HUES64 (cell line): ENCODE data around the gene PRELID3B.

ENCODE experiments used
- H3K27ac ChIP-seq: 2 replicates; pipeline ENCODE4 v1.7.0; 2013; ENCODE audit warnings: low read depth, low read length, inconsistent platforms
- H3K27me3 ChIP-seq: 2 replicates; pipeline ENCODE4 v1.6.1; 2013; ENCODE audit warnings: mild to moderate bottlenecking, low read length; ENCODE audit not compliant: insufficient read depth
- H3K36me3 ChIP-seq: 2 replicates; pipeline ENCODE4 v1.6.1; 2013; ENCODE audit warnings: mild to moderate bottlenecking, low read length; ENCODE audit not compliant: insufficient read depth
- H3K4me1 ChIP-seq: 2 replicates; pipeline ENCODE4 v1.6.1; 2013; ENCODE audit warnings: mild to moderate bottlenecking, low read length, moderate library complexity; ENCODE audit not compliant: insufficient read depth
- H3K4me3 ChIP-seq: 2 replicates; pipeline ENCODE4 v1.5.1; 2013; ENCODE audit warnings: mild to moderate bottlenecking, low read length, moderate library complexity
- H3K9ac ChIP-seq: 2 replicates; pipeline ENCODE4 v1.6.1; 2013; ENCODE audit warnings: mild to moderate bottlenecking, low read depth, low read length
- H3K9me3 ChIP-seq: 2 replicates; pipeline ENCODE4 v1.6.1; 2013; ENCODE audit warnings: low read depth, low read length; ENCODE audit not compliant: insufficient read depth
- WGBS: fragments of 150-250, 120-280 bp; methylation state at CpG from one replicate; pipeline ENCODE4 v1.1.7; 2013; ENCODE audit warnings: missing lambda C conversion rate; 5-methylcytosine and 5-hydroxymethylcytosine counted together

PRELID3B gene

DNA sequence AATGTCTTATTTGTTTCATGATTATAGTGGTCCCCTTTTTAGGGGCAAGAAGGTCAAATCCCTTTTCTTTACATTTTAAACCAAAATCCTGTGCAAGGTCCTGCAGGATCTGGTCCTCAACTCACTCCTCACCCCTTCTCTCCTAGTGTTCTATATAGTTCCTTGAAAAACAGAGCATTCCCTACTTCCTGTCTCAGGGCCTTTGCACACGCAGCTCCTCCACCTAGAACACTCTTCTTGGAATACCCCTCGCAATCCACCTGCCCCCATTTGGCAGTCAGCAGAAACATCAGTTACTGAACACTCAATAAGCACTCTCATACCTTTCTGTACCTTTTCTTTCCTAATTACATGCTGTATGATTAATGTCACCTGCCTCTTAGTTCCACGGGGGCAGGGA lies 7.2 kb downstream of the PRELID3B start:
- peaks cover 59% of the 10 kb centered on the region for H3K36me3 ChIP-seq

GRCh38 chr20:59033616-59034165 lies 8.9 kb downstream of the PRELID3B start:
- H3K9me3 ChIP-seq = no peaks in the 10 kb centered on the region
- no peak overlapping the region for H3K4me3 ChIP-seq
- peaks cover 33% of the 10 kb centered on the region for H3K27me3 ChIP-seq
- H3K27ac ChIP-seq = no peak overlapping the region
- H3K4me1 ChIP-seq = peaks cover 17% of the 10 kb centered on the region
- H3K9ac ChIP-seq = no peak overlapping the region
- WGBS = 91% methylated on average over 2 of the region's 2 CpGs
- H3K36me3 ChIP-seq = peaks cover 75% of the 10 kb centered on the region

More for the DNA sequence above, 7.2 kb downstream of the PRELID3B start:
- H3K27me3 ChIP-seq = peaks cover 16% of the 10 kb centered on the region
- no peak overlapping the region for H3K27ac ChIP-seq
- no peak overlapping the region for H3K4me3 ChIP-seq
- peaks cover 8% of the 10 kb centered on the region; the same call in 1 of the 2 replicates for H3K4me1 ChIP-seq
- H3K9ac ChIP-seq = no peak overlapping the region
- WGBS = 95% methylated on average over 3 of the region's 3 CpGs
- H3K9me3 ChIP-seq = no peaks in the 10 kb centered on the region

GRCh38 chr20:59033093-59033492 lies 9.5 kb downstream of the PRELID3B start:
- H3K4me1 ChIP-seq = peaks cover 17% of the 10 kb centered on the region
- peak overlapping the region; percentile 55; the same call in 1 of the 2 replicates for H3K9ac ChIP-seq
- no peak overlapping the region for H3K27ac ChIP-seq
- WGBS = no CpG with 5 or more reads among the region's 1 CpG
- peaks cover 77% of the 10 kb centered on the region for H3K36me3 ChIP-seq
- H3K27me3 ChIP-seq = peaks cover 39% of the 10 kb centered on the region
- H3K4me3 ChIP-seq = peak overlapping the region; percentile 96
- no peaks in the 10 kb centered on the region for H3K9me3 ChIP-seq

DNA sequence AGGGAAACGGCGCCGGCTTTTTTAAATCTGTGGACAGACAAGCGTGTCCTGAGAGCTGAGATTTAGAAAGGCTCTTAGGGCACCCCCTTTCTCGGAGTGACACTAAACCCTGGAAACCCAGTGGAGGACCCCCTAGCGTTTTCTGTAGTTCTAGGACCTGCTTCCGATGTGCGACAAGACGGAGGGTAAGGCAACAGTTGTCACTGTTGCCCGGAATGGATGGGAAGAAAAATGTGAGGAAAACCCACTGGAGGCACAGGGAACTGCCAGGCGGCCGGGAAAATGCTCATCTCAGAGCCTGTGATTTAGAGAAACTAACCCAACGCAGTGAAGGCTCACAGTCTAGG lies 9.9 kb downstream of the PRELID3B start:
- Histone ChIP-seq H3K4me1 (peaks cover 17% of the 10 kb centered on the region), H3K9ac (peak overlapping the region; percentile 55), H3K27ac (0 out of 2 replicates have a peak overlapping the region, but pooled peaks have one; percentile 12), H3K27me3 (peaks cover 43% of the 10 kb centered on the region), H3K9me3 (no peaks in the 10 kb centered on the region), H3K36me3 (peaks cover 77% of the 10 kb centered on the region), H3K4me3 (peak overlapping the region; percentile 96)
- 4% methylated on average over 13 of the region's 13 CpGs for WGBS

- Histone ChIP-seq H3K27me3 (peaks cover 48% of the 10 kb centered on the region), H3K36me3 (peaks cover 75% of the 10 kb centered on the region), H3K9ac (peak within 1 kb of the TSS; percentile 95), H3K4me3 (peak within 1 kb of the TSS; percentile 96), H3K4me1 (peaks cover 17% of the 10 kb centered on the region), H3K27ac (peak within 1 kb of the TSS; percentile 68; the same call in 1 of the 2 replicates), H3K9me3 (no peaks in the 10 kb centered on the region)
- WGBS = under 1% methylated on average over 86 of the region's 86 CpGs
Observed at GRCh38 chr20:59032023-59032712, 10.4 kb downstream of the PRELID3B start, which contains the start of gene ATP5F1E. TSS of gene ATP5F1E (minus strand) at chr20:59032335. CDS start at chr20:59032251, 84 bp downstream.

DNA sequence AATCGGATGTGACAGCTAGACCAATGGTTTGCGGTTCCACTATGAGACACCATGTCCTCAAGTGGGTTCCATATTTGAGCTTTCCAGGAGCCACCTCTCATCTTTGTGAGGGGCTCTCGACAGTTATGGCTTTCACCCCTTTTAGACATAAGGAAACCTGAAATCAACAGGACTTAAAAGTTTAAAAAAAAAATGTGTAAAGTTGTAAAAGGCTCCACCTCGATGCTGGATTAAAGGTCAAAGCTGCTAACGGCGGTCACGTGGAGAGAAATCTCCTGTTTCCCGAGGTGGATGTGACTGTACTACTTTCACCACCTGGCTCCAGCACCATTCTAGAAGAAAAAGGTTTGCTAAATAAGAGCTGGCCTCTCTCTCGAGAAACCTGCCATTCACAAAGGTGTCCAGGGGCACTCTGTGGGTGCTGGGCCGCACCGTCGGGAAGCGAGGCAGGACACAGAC lies 11.0 kb downstream of the PRELID3B start:
- 28% methylated on average over 13 of the region's 13 CpGs for WGBS
- Histone ChIP-seq H3K27me3 (peaks cover 54% of the 10 kb centered on the region), H3K9me3 (no peaks in the 10 kb centered on the region), H3K9ac (peak overlapping the region; percentile 95), H3K4me1 (peaks cover 17% of the 10 kb centered on the region), H3K4me3 (peak overlapping the region; percentile 96), H3K27ac (peak overlapping the region; percentile 68; the same call in 1 of the 2 replicates), H3K36me3 (peaks cover 73% of the 10 kb centered on the region)

GRCh38 chr20:59030911-59031563 lies 11.5 kb downstream of the PRELID3B start:
- Histone ChIP-seq H3K36me3 (peaks cover 73% of the 10 kb centered on the region), H3K4me1 (peaks cover 18% of the 10 kb centered on the region), H3K27me3 (peaks cover 59% of the 10 kb centered on the region), H3K9ac (peak overlapping the region; percentile 95; the same call in 1 of the 2 replicates), H3K4me3 (peak overlapping the region; percentile 96), H3K27ac (no peak overlapping the region), H3K9me3 (no peaks in the 10 kb centered on the region)
- 77% methylated on average over 6 of the region's 7 CpGs for WGBS

DNA sequence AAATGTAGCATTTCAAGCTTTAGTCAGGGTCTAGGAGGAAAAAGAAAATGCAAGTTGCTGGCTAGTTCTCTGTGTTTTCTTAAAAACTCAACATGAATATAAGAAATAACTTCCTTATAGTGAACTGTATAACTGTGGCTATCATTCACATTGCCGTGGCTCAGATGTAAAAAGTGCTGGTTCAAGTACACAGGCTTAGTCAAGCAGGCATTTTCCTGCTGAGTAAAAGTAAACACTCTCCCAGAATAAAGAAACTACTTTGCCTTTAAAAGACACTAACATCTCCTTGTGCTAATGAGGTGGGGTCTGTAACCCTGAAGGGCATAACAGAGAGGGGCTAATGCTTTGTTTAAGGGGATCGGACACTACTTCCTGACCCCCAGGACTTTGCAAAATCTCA lies 13.8 kb downstream of the PRELID3B start:
- Histone ChIP-seq H3K4me1 (peaks cover 23% of the 10 kb centered on the region), H3K27ac (no peak overlapping the region), H3K36me3 (peaks cover 72% of the 10 kb centered on the region), H3K9ac (no peak overlapping the region), H3K4me3 (no peak overlapping the region), H3K9me3 (no peaks in the 10 kb centered on the region), H3K27me3 (peaks cover 64% of the 10 kb centered on the region)
- 34% methylated on average over 2 of the region's 2 CpGs for whole genome bisulfite sequencing

- peaks cover 23% of the 10 kb centered on the region for H3K4me1 ChIP-seq
- H3K9me3 ChIP-seq = no peaks in the 10 kb centered on the region
- peaks cover 64% of the 10 kb centered on the region for H3K27me3 ChIP-seq
- no peak overlapping the region for H3K4me3 ChIP-seq
- H3K36me3 ChIP-seq = peaks cover 78% of the 10 kb centered on the region
- H3K27ac ChIP-seq = no peak overlapping the region
- no peak overlapping the region for H3K9ac ChIP-seq
- WGBS = 82% methylated on average over 8 of the region's 8 CpGs
Observed at GRCh38 chr20:59027741-59028320, 14.8 kb downstream of the PRELID3B start.

DNA sequence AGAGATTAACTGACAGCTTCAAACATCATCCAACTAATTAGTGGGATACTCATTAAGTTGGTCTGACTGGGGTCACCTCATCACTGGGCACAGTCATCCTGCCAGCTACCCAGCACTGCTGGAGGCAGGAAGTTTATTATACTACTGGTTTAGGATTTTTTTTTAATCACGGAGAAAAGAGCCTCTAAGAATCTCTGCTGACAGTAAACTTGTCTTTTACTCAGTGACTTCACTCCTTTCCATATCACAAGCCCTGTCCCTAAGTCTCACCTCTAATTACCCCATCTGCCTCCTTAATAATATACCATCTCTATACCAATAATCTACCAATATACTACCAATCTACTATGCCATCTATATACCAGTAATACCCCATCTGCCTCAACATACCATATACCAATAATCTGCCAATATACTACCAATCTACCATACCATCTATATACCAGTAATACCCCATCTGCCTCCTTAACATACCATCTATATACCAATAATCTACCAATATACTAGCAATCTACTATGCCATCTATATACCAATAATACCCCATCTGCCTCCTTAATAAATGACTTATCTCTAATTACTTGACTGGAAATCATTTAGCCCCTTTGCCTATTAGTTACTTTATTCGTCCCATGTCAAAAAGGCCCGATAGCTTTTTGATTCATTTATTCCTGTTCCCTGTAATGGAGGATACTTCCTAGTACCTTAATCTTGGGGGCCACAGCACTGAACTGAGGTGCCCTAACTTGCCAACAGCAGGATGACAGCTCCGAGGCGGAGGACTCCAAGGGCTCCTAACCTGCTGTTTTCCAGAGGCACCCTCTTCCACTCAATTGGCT lies 15.5 kb downstream of the PRELID3B start:
- no peak overlapping the region for H3K4me3 ChIP-seq
- 77% methylated on average over 5 of the region's 5 CpGs for WGBS
- peaks cover 64% of the 10 kb centered on the region for H3K27me3 ChIP-seq
- H3K27ac ChIP-seq = no peak overlapping the region
- H3K9me3 ChIP-seq = no peaks in the 10 kb centered on the region
- peaks cover 85% of the 10 kb centered on the region for H3K36me3 ChIP-seq
- H3K4me1 ChIP-seq = peaks cover 23% of the 10 kb centered on the region
- H3K9ac ChIP-seq = no peak overlapping the region
